Measurements from ENCODE around the gene RAVER2. TPM values are rescaled to one million over a fixed set of nuclear protein-coding genes. Genes with fewer than 3 reads are reported as not detected.
A peak's percentile ranks its signal among the peaks of the same experiment; 100 is the strongest.
"Not testable (repeated sequence)": the region's sequence is repeated elsewhere in the genome, so short reads cannot be mapped to it uniquely, and the experiment has no call there.

RAVER2 gene
- total RNA-seq, 1 donor from 2014 or later = 11.5 TPM

DNA sequence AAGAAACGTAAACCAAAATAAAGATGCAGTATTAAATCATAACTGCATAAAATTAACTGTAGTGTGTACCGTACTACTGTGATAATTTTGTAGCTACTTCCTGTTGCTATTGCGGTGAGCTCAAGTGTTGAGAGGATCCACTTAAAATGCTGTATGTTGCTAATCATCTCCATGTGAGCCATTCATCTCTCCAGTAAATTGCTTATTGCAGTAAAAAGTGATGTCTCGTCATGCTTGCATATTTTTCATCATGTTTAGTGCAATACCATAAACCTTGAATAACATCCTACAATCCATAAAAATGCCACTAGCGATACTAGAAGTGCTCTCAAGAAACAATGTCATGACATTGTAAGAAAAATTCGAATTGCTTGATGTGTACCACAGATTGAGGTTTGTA, 66.3 kb downstream of the RAVER2 start:
- DNase-seq (ENCODE audit: low spot score) = no peak

DNA sequence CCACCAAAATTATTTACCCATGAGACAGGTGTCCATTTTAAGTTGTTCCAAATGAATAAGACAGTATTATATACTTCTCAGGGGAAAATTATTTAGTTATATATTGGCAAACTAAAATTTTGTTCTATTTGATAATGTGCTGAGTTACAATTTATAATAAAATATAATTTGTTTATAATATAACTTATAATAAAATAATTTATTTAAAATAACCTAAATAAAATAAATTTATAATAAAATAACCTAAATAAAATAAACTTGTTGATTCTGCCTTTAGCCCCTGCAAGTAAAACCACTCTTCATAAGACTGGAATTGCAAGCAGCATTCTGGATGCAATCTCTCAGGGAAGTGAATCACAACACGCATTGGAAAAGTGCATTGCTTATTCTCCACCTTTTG, 69.6 kb downstream of the RAVER2 start:
- no peak for DNase-seq (ENCODE audit: low spot score)

GRCh38 chr1:64817364-64817763, 72.5 kb downstream of the RAVER2 start:
- DNase-seq (ENCODE audit: low spot score) = not testable (repeated sequence)

GRCh38 chr1:64820572-64820971, 75.7 kb downstream of the RAVER2 start:
- DNase-seq (ENCODE audit: low spot score) = not testable (repeated sequence)

GRCh38 chr1:64822621-64823020, 77.7 kb downstream of the RAVER2 start:
- DNase-seq (ENCODE audit: low spot score) = no peak

- DNase-seq (ENCODE audit: low spot score) = peak; percentile 62
Measured at GRCh38 chr1:64823691-64824476, 79.0 kb downstream of the RAVER2 start.

GRCh38 chr1:64826991-64827390, 82.1 kb downstream of the RAVER2 start:
- no peak for DNase-seq (ENCODE audit: low spot score)

GRCh38 chr1:64828829-64829228, 84.0 kb downstream of the RAVER2 start:
- DNase-seq (ENCODE audit: low spot score) = no peak

GRCh38 chr1:64829411-64830029, 84.6 kb downstream of the RAVER2 start:
- no peak for DNase-seq (ENCODE audit: low spot score)

DNA sequence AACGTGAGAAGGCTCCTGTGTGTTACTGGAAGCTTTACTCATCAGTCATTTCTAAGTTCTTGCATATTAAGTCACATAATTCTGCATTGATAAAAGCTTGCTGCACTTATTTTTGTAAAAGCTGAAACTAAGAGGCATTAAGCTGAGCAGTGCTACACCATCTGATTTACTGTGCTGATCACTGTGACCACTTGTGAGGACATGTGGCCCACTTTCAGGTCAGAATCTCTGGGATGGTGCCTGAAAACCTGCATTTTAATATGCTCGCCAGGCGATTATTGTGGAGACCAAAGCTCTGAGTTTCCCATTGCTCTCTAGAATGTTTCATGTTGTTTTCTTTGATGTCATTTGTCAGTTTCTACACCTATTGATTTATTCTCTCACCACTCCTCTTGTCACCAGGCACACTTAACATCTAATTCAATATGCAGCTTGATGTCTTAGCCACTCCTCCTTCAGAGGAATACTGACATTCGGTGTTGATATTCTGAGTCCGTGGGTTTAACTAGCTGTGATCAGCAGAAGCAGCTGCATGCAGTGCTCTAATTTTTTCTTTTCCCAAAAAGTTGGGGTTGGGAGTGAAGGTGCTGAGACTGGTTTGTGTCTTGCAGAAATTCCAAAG, 85.3 kb downstream of the RAVER2 start:
- DNase-seq (ENCODE audit: low spot score) = no peak

GRCh38 chr1:64834734-64835133, 89.9 kb downstream of the RAVER2 start:
- no peak for DNase-seq (ENCODE audit: low spot score)

DNA sequence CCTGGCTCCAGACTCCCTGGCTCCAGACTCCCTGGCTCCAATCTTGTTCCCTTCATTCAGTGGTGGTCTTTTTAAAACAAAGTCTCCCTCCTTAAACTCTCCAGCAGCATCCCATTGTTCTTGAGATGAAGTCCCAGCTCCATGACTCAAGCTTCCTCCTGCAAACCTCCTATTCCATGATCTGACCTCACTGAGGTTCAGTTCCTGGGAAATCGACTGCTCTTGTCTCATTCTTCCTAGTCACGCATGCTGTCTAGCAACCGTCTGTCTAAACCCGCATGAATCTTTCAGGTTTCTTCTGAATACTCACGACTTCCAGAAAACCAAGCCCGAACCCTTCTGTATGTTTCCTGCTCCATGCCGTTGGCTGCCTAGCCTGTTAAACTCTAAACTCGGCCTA, 91.9 kb downstream of the RAVER2 start:
- DNase-seq (ENCODE audit: low spot score) = no peak

DNA sequence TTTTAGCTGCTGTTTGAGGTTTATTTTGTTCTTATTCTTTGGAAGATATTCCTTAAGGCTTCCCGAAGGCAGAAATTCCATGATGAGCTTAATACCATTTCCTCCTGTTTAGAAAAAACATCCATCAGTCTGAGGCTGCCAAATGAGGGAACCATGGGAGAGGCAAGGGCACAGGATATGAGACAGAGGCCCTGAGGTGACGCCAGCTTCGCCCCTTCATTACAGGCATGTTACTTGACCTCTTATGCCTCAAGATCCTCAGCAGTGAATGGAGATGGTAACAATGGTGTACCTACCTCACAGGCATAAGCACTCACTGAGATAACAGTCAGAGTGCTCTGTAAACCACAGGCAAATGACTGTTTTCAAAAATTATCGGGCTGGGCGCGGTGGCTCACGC, 93.6 kb downstream of the RAVER2 start:
- no peak for DNase-seq (ENCODE audit: low spot score)

- no peak for DNase-seq (ENCODE audit: low spot score)
Measured at GRCh38 chr1:64839261-64839660, 94.4 kb downstream of the RAVER2 start.

GRCh38 chr1:64839732-64840405, 95.0 kb downstream of the RAVER2 start:
- DNase-seq (ENCODE audit: low spot score) = no peak

DNA sequence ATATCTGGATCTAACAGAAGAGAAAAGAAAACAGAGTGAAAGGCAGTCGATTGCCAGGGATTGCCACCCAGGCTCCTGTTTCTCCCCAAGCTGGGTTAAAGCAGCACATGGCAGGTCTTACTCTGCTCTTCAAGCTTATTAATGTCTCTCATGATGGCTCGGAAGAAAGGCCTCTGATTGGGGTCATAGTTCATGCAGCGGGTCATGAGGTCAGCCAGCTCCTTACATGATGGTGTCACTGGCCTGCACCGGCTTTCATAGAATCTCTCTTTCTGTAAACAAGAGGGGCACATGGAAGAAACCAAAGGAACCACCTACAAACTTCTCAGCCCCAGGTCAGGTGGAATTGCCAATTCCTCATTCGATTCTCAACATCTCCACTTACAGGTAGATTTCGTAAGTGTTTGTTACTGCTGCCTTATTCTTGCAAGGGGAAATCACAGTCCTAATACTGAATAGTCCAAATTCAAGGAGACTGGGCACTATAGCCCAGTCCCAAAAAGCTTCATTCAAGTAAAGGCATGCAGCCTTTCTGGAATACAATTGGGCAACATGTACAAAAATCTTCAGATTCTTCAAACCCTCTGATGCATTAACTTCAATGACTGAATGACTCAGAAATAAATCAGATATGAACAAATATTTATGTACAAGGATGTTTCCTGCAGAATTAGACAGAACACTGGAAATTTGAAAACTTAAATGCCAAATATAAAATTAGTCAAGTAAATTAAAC, 96.6 kb downstream of the RAVER2 start:
- no peak for DNase-seq (ENCODE audit: low spot score)

GRCh38 chr1:64842224-64842623, 97.3 kb downstream of the RAVER2 start:
- DNase-seq (ENCODE audit: low spot score) = no peak

DNA sequence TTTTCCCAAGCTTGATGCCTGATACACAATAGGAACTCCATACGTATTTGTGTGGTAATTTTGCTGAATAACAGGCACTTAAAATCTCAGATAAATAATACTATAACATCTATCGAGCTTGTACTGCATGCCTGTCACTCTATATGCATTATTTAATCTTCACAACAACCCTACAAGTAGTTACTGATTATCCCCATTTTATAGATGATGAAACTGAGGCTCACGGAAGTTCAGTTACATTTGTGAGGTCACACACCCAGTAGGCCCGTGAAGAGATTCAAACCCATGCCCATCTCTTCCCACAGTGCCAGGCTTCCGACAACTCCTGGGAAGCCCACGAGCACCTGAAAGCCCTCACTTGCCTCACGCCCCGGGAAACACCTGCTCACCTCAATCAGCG, 98.8 kb downstream of the RAVER2 start:
- DNase-seq (ENCODE audit: low spot score) = no peak

DNA sequence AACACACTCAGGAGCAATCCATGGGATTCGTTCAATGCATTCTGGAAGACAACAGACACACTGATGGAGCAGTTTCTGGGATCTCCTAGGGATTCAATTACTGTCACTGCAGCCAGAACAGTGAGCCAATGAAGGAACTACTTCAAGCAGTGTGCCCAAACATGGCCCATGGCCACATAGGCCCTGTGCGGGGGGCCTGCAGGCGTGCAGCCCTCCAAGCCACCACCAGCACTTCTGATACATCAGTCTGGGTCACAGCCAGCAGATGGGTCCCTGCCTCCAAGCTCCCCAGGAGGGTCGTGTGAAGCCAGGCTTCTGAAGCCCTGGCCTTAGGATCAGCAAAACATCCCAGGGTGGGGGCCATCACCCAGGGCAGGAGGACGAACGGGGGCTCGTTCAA, 99.3 kb downstream of the RAVER2 start:
- peak; percentile 24 for DNase-seq (ENCODE audit: low spot score)

DNA sequence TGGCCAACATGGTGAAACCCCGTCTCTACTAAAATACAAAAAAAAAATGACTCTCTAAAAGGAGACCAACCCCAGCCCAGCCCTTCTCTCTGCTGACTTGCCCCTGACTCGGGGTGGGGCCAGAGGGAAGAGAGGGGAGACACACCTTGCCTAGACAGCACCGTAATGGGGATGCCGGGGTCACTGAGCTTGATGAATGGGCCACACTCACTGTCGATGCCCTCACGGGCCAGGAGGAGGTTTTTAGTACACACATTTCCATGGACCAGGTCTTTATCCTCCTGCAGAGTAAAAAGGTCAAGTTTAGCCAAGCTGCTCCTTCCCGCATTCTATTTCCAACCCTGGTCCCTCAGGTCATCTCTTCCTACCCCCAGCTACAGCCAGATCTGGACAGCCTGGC, 99.7 kb downstream of the RAVER2 start:
- peak; percentile 18 for DNase-seq (ENCODE audit: low spot score)

- DNase-seq (ENCODE audit: low spot score) = no peak
Measured at GRCh38 chr1:64845831-64846425, 101.1 kb downstream of the RAVER2 start.

Measured in ureter (tissue), 1 donor.